Head of caudate nucleus (tissue), 42 donors: ENCODE data around the gene AOC3.
"Not testable (repeated sequence)": the region's sequence is repeated elsewhere in the genome, so short reads cannot be mapped to it uniquely, and the experiment has no call there.

Experiments used
- DNase-seq, 42 donors: peaks; one replicate each; pipeline versions ENCODE4 v3.0.0 to v3.0.0-alpha.2; 2020 to 2021; ENCODE audit warnings: mixed read lengths in 7 of 42
- intact Hi-C: fragments of 100-400 bp; cut with DNase I; formaldehyde crosslinking; loops from one replicate; pipeline ENCODE4 v1.15.0; 2022

Gene AOC3

GRCh38 chr17:42856516-42856915 is 5.5 kb downstream of the AOC3 start:
- DNase-seq, intact Hi-C loops: not testable (repeated sequence)

GRCh38 chr17:42857389-42857788 is 6.4 kb downstream of the AOC3 start:
- intact Hi-C loops, result no loop called here

GRCh38 chr17:42865638-42866094 is 14.7 kb downstream of the AOC3 start:
- no peak for DNase-seq

More at GRCh38 chr17:42857389-42857788, 6.4 kb downstream of the AOC3 start:
- no peak for DNase-seq

GRCh38 chr17:42866216-42866615 is 15.2 kb downstream of the AOC3 start:
- intact Hi-C loops, result no loop called here
- DNase-seq, result no peak

More at GRCh38 chr17:42865638-42866094, 14.7 kb downstream of the AOC3 start:
- intact Hi-C loops, result no loop called here

GRCh38 chr17:42866631-42867575 is 15.9 kb downstream of the AOC3 start:
- no peak for DNase-seq
- intact Hi-C loops, result no loop called here

- intact Hi-C loops, result not testable (repeated sequence)
These were observed 16.8 kb downstream of the AOC3 start for GRCh38 chr17:42867694-42868261.

GRCh38 chr17:42868338-42868737 is 17.3 kb downstream of the AOC3 start:
- DNase-seq, result no peak
- intact Hi-C loops, result no loop called here

More at GRCh38 chr17:42867694-42868261, 16.8 kb downstream of the AOC3 start:
- DNase-seq, result not testable (repeated sequence)

GRCh38 chr17:42871647-42872046 is 20.6 kb downstream of the AOC3 start:
- no peak for DNase-seq
- intact Hi-C loops, result no loop called here

GRCh38 chr17:42872251-42872965 is 21.4 kb downstream of the AOC3 start:
- DNase-seq, result no peak
- intact Hi-C loops, result no loop called here

GRCh38 chr17:42873315-42873714 is 22.3 kb downstream of the AOC3 start:
- DNase-seq, result no peak
- intact Hi-C loops, result no loop called here

GRCh38 chr17:42873932-42874695 is 23.1 kb downstream of the AOC3 start:
- intact Hi-C loops, result not testable (repeated sequence)

GRCh38 chr17:42877037-42877436 is 26.0 kb downstream of the AOC3 start:
- no peak for DNase-seq
- intact Hi-C loops, result no loop called here

More at GRCh38 chr17:42873932-42874695, 23.1 kb downstream of the AOC3 start:
- not testable (repeated sequence) for DNase-seq

- DNase-seq, result no peak
- intact Hi-C loops, result no loop called here
These were observed 27.3 kb downstream of the AOC3 start for GRCh38 chr17:42878123-42878880.

- DNase-seq, result no peak
- intact Hi-C loops, result no loop called here
These were observed 28.1 kb downstream of the AOC3 start for GRCh38 chr17:42878924-42879595.

GRCh38 chr17:42879596-42879985 is 28.6 kb downstream of the AOC3 start:
- DNase-seq, result no peak
- intact Hi-C loops, result no loop called here

- intact Hi-C loops, result no loop called here
- DNase-seq, result no peak
These were observed 29.8 kb downstream of the AOC3 start for GRCh38 chr17:42880776-42881310.

GRCh38 chr17:42881706-42882105 is 30.7 kb downstream of the AOC3 start:
- intact Hi-C loops, DNase-seq: not testable (repeated sequence)
